B cell (primary cell): ENCODE data around the gene INF2. TPM values are rescaled to one million over a fixed set of nuclear protein-coding genes. Genes with fewer than 3 reads are reported as not detected.
A peak's percentile ranks its signal among the peaks of the same experiment; 100 is the strongest.

Source experiments
- ATAC-seq: fragments of 200-7000 bp; cut with Tn5 transposase; one replicate; pipeline ENCODE4 v1.10.0; 2021; ENCODE audit warnings: low read depth, mild to moderate bottlenecking, moderate number of reproducible peaks, moderate library complexity
- CTCF ChIA-PET: fragments of 350-600 bp; sonication (Branson Sonifier 250); formaldehyde crosslinking; loops from one replicate; lab custom pipeline; 2021; ENCODE audit warnings: antibody characterized with exemption, inconsistent platforms; lab: Charles Lee
- POLR2A ChIA-PET: fragments of 350-600 bp; sonication (Branson Sonifier 250); formaldehyde crosslinking; loops from one replicate; lab custom pipeline; 2021; ENCODE audit warnings: antibody characterized with exemption; lab: Charles Lee
- DNase-seq: peaks from one replicate; pipeline ENCODE4 v3.0.0; 2013
- H2AFZ ChIP-seq: 2 replicates; pipeline ENCODE4 v1.6.1; 2012; ENCODE audit warnings: mild to moderate bottlenecking, low read depth, low read length; ENCODE audit not compliant: insufficient read depth, poor library complexity, severe bottlenecking
- H3K27ac ChIP-seq, 2 donors: 1 replicate in 1 of 2; 2 replicates in 1 of 2; pipeline ENCODE4 v1.5.1; 2012 to 2013; ENCODE audit warnings: low read length in 2 of 2, mild to moderate bottlenecking in 2 of 2, moderate library complexity in 1 of 2
- H3K27me3 ChIP-seq, 4 experiments: fragments of 200-600 bp in 1 of 4; sonication (generic) in 1 of 4; replicated peaks in 1 of 4; 1 replicate in 2 of 4; 2 replicates in 2 of 4; pipeline versions ENCODE4 v1.6.1 to v1.7.0; 2013 to 2016; ENCODE audit warnings: low read length in 3 of 4, mild to moderate bottlenecking in 2 of 4, mixed read lengths in 1 of 4, moderate library complexity in 1 of 4; ENCODE audit not compliant: insufficient read depth in 4 of 4, control insufficient read depth in 3 of 4; ENCODE audit errors: control extremely low read depth in 1 of 4
- H3K36me3 ChIP-seq, 2 experiments: replicated peaks in 1 of 2; 1 replicate in 1 of 2; 2 replicates in 1 of 2; pipeline versions ENCODE4 v1.6.1 to v1.7.1; 2013; ENCODE audit warnings: low read length in 1 of 2; ENCODE audit not compliant: insufficient read depth in 2 of 2, control insufficient read depth in 1 of 2; ENCODE audit errors: control extremely low read depth in 1 of 2, extremely low read depth in 1 of 2
- H3K4me1 ChIP-seq, 2 donors: fragments of 200-600 bp in 1 of 2; sonication (generic) in 1 of 2; 1 replicate in 1 of 2; 2 replicates in 1 of 2; pipeline versions ENCODE4 v1.5.1 to v1.6.1; 2013 to 2017; ENCODE audit warnings: low read length in 2 of 2; ENCODE audit not compliant: control insufficient read depth in 2 of 2, insufficient read depth in 2 of 2
- H3K4me2 ChIP-seq: replicated peaks from 2 replicates; pipeline ENCODE3; 2012; ENCODE audit warnings: mild to moderate bottlenecking, low read depth, low read length; ENCODE audit not compliant: poor library complexity, severe bottlenecking
- H3K4me3 ChIP-seq, 5 experiments: fragments of 200-600 bp in 1 of 5; sonication (generic) in 1 of 5; 1 replicate in 3 of 5; 2 replicates in 2 of 5; pipeline versions ENCODE4 v1.5.1 to v1.7.0; 2011 to 2016; ENCODE audit warnings: low read length in 4 of 5, mild to moderate bottlenecking in 4 of 5, low read depth in 2 of 5, control low read depth in 1 of 5, moderate library complexity in 1 of 5; ENCODE audit not compliant: insufficient read depth in 1 of 5; ENCODE audit errors: control extremely low read depth in 1 of 5, extremely low read depth in 1 of 5
- H3K79me2 ChIP-seq: fragments of 200-600 bp; sonication (generic); one replicate; pipeline ENCODE4 v1.6.0; 2016; ENCODE audit warnings: low read length; ENCODE audit not compliant: control insufficient read depth, insufficient read depth
- H3K9ac ChIP-seq: fragments of 200-600 bp; sonication (generic); 2 replicates; pipeline ENCODE4 v1.6.1; 2017; ENCODE audit warnings: mild to moderate bottlenecking, low read length, moderate library complexity
- H3K9me3 ChIP-seq, 3 donors: one replicate each; pipeline versions ENCODE4 v1.6.1 to v1.7.1; 2013; ENCODE audit warnings: low read length in 2 of 3; ENCODE audit not compliant: control insufficient read depth in 2 of 3, insufficient read depth in 1 of 3; ENCODE audit errors: control extremely low read depth in 1 of 3
- H4K20me1 ChIP-seq: 2 replicates; pipeline ENCODE4 v1.6.0; 2012; ENCODE audit warnings: mild to moderate bottlenecking, low read length; ENCODE audit not compliant: insufficient read depth, control insufficient read depth, poor library complexity, severe bottlenecking
- H3K27ac Mint-ChIP-seq: one replicate; pipeline ENCODE4 v1.8.0; 2021; ENCODE audit warnings: mixed read lengths
- H3K27me3 Mint-ChIP-seq: one replicate; pipeline ENCODE4 v1.8.0; 2021; ENCODE audit warnings: mixed read lengths
- H3K4me1 Mint-ChIP-seq: one replicate; pipeline ENCODE4 v1.8.0; 2021; ENCODE audit warnings: mixed read lengths
- H3K4me3 Mint-ChIP-seq: one replicate; pipeline ENCODE4 v1.8.0; 2021; ENCODE audit warnings: mixed read lengths
- H3K9me3 Mint-ChIP-seq: one replicate; pipeline ENCODE4 v1.8.0; 2022; ENCODE audit warnings: mixed read lengths; ENCODE audit not compliant: insufficient read depth
- EZH2 ChIP-seq: IDR thresholded peaks from 2 replicates; pipeline ENCODE4 v1.6.1; 2012; ENCODE audit warnings: borderline replicate concordance, low read depth, mild to moderate bottlenecking, moderate library complexity, low read length; ENCODE audit not compliant: insufficient read depth, poor library complexity, severe bottlenecking
- WGBS: methylation state at CpG from one replicate; pipeline ENCODE4 v1.1.5; 2013; ENCODE audit warnings: missing lambda C conversion rate; ENCODE audit not compliant: insufficient coverage; 5-methylcytosine and 5-hydroxymethylcytosine counted together
- intact Hi-C: fragments of 100-400 bp; cut with micrococcal nuclease; formaldehyde crosslinking; loops from one replicate; pipeline ENCODE4 v1.10.0; 2022
- polyA plus RNA-seq: library from polyadenylated mRNA; depleted of rRNA; stranded (reverse); fragments of >200 nt; gene quantifications from 2 replicates; pipeline ENCODE4 v1.2.3, GENCODE V29; 2012
- total RNA-seq, 2 donors: library from RNA; stranded (reverse); fragments of 120-200 nt in 1 of 2; gene quantifications; 1 replicate in 1 of 2; 2 replicates in 1 of 2; pipeline versions ENCODE4 v1.2.3 to v1.2.4, GENCODE V29; 2013 to 2022
- TF ChIP-seq, protein P1 (sequence below): fragments of 200-600 bp; IDR thresholded peaks from one replicate; pipeline ENCODE4 v1.8.0; 2022; ENCODE audit warnings: antibody characterized with exemption, mild to moderate bottlenecking

Gene INF2
- total and polyA plus RNA-seq, 2 donors (not counting 1 experiment from before 2014, with no cell fraction given), result 90.2 to 100 TPM

- H2AFZ ChIP-seq, result no peak overlapping the region
- H3K27me3 ChIP-seq, result no peaks in the 10 kb centered on the region
- no peak overlapping the region for H3K4me2 ChIP-seq
- H3K4me1 ChIP-seq, result peaks cover 46 to 71% of the 10 kb centered on the region in 2 donors
- DNase-seq (no peak), ATAC-seq (no peak)
- intact Hi-C loops, result no loop called here
- POLR2A ChIA-PET, result interaction anchor here (0.8 kb wide), 1 partner anchor 26 kb away, joined by 5 read pairs; no protein-coding TSS in a partner anchor
- no peak for TF ChIP-seq EZH2
- TF ChIP-seq, protein P1, sequence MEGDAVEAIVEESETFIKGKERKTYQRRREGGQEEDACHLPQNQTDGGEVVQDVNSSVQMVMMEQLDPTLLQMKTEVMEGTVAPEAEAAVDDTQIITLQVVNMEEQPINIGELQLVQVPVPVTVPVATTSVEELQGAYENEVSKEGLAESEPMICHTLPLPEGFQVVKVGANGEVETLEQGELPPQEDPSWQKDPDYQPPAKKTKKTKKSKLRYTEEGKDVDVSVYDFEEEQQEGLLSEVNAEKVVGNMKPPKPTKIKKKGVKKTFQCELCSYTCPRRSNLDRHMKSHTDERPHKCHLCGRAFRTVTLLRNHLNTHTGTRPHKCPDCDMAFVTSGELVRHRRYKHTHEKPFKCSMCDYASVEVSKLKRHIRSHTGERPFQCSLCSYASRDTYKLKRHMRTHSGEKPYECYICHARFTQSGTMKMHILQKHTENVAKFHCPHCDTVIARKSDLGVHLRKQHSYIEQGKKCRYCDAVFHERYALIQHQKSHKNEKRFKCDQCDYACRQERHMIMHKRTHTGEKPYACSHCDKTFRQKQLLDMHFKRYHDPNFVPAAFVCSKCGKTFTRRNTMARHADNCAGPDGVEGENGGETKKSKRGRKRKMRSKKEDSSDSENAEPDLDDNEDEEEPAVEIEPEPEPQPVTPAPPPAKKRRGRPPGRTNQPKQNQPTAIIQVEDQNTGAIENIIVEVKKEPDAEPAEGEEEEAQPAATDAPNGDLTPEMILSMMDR, result no peak
- Mint-ChIP-seq H3K4me1 (peaks cover 68% of the 10 kb centered on the region), H3K4me3 (no peak overlapping the region), H3K27me3 (no peaks in the 10 kb centered on the region), H3K27ac (peak overlapping the region; percentile 38), H3K9me3 (no peaks in the 10 kb centered on the region)
- no peaks in the 10 kb centered on the region for H4K20me1 ChIP-seq
- H3K9ac ChIP-seq, result no peak overlapping the region
- 98% methylated on average over 19 of the region's 22 CpGs for WGBS
- CTCF ChIA-PET, result interaction anchor here (1.1 to 1.8 kb wide), 2 partner anchors 11 to 30 kb away, joined by 4 to 6 read pairs; no protein-coding TSS in a partner anchor
- no peak overlapping the region for H3K27ac ChIP-seq
- no peaks in the 10 kb centered on the region for H3K79me2 ChIP-seq
- peaks cover 0 to 3% (median 0%) of the 10 kb centered on the region in 3 donors for H3K9me3 ChIP-seq
- H3K36me3 ChIP-seq, result no peaks in the 10 kb centered on the region
- no peak overlapping the region for H3K4me3 ChIP-seq
Observed at GRCh38 chr14:104683653-104684448, 5.6 kb upstream of the INF2 start.

DNA sequence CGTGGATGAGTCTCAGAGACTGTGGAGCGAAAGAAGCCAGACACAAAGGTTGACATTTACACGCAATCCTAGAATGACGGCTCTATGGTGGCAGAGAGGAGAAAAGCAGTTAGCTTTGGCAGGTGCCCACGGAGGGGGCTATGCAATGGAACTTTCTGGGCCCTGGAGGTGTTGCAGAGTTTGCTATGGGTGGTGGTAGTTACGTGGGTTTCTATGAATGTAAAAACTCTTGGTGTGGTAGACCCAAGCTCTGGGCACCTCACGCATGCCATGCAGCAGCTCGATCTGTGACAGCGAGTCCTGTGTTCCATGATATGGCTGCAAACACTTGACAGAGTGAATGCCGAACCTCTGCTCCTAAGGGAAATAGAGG lies 5.0 kb upstream of the INF2 start:
- H2AFZ ChIP-seq, result no peak overlapping the region
- Mint-ChIP-seq H3K27ac (peak overlapping the region; percentile 74), H3K4me3 (peak overlapping the region; percentile 61), H3K9me3 (no peaks in the 10 kb centered on the region), H3K4me1 (peaks cover 70% of the 10 kb centered on the region), H3K27me3 (no peaks in the 10 kb centered on the region)
- POLR2A ChIA-PET, result interaction anchor here (0.8 kb wide), 1 partner anchor 27 kb away, joined by 5 read pairs; no protein-coding TSS in a partner anchor
- no peaks in the 10 kb centered on the region for H4K20me1 ChIP-seq
- H3K4me1 ChIP-seq, result peaks cover 47 to 70% of the 10 kb centered on the region in 2 donors
- H3K9ac ChIP-seq, result no peak overlapping the region
- no peaks in the 10 kb centered on the region for H3K79me2 ChIP-seq
- DNase-seq, result no peak
- H3K36me3 ChIP-seq, result no peaks in the 10 kb centered on the region
- no peak overlapping the region for H3K4me3 ChIP-seq
- no peak for TF ChIP-seq EZH2
- TF ChIP-seq, protein P1, result no peak
- intact Hi-C loops, result no loop called here
- H3K27ac ChIP-seq, result no peak overlapping the region
- no peaks in the 10 kb centered on the region for H3K27me3 ChIP-seq
- no peak overlapping the region for H3K4me2 ChIP-seq
- no peak for ATAC-seq
- CTCF ChIA-PET, result interaction anchor here (0.9 to 1.8 kb wide), 3 partner anchors 10 to 30 kb away, joined by 4 to 6 read pairs (median 4); no protein-coding TSS in a partner anchor
- WGBS, result 93% methylated on average over 9 of the region's 10 CpGs
- H3K9me3 ChIP-seq, result peaks cover 0 to 3% (median 0%) of the 10 kb centered on the region in 3 donors
